DOHH2 (cell line): Measurements from ENCODE around the gene FN1.

Source experiments
- H3F3A ChIP-seq: fragments of 200-600 bp; sonication (generic), shearing (Covaris generic); 2 replicates; pipeline ENCODE4 v1.6.0; 2016; ENCODE audit warnings: antibody characterized with exemption, mild to moderate bottlenecking; ENCODE audit not compliant: control insufficient read depth, insufficient read depth
- H3K27ac ChIP-seq: fragments of 200-600 bp; sonication (generic); 2 replicates; pipeline ENCODE4 v1.5.1; 2014; ENCODE audit warnings: low read depth, mild to moderate bottlenecking, low read length, moderate library complexity
- H3K27me3 ChIP-seq: fragments of 200-600 bp; sonication (generic); 2 replicates; pipeline ENCODE4 v1.6.1; 2014; ENCODE audit warnings: mild to moderate bottlenecking, low read length, mixed read lengths; ENCODE audit not compliant: control insufficient read depth
- H3K36me3 ChIP-seq: fragments of 200-600 bp; sonication (generic); 2 replicates; pipeline ENCODE4 v1.6.1; 2014; ENCODE audit warnings: mild to moderate bottlenecking, low read length, moderate library complexity, mixed read lengths; ENCODE audit not compliant: control insufficient read depth
- H3K4me1 ChIP-seq: fragments of 200-600 bp; sonication (generic); 2 replicates; pipeline ENCODE4 v1.6.1; 2014; ENCODE audit warnings: mild to moderate bottlenecking, low read length, mixed read lengths; ENCODE audit not compliant: control insufficient read depth
- H3K4me2 ChIP-seq: fragments of 200-600 bp; sonication (generic); 2 replicates; pipeline ENCODE4 v1.6.0; 2014; ENCODE audit warnings: mild to moderate bottlenecking, low read length, moderate library complexity
- H3K4me3 ChIP-seq: fragments of 200-600 bp; sonication (generic); 2 replicates; pipeline ENCODE4 v1.5.1; 2014; ENCODE audit warnings: mild to moderate bottlenecking, low read length, mixed read lengths
- H3K79me2 ChIP-seq: fragments of 200-600 bp; sonication (generic); 2 replicates; pipeline ENCODE4 v1.6.1; 2014; ENCODE audit warnings: mild to moderate bottlenecking, low read length, mixed read lengths; ENCODE audit not compliant: control insufficient read depth
- H3K9me2 ChIP-seq: fragments of 200-600 bp; sonication (generic); replicated peaks from 2 replicates; pipeline ENCODE4 v1.6.1; 2014; ENCODE audit warnings: mild to moderate bottlenecking, low read length, mixed read lengths; ENCODE audit not compliant: control insufficient read depth
- H3K9me3 ChIP-seq: fragments of 200-600 bp; sonication (generic); 2 replicates; pipeline ENCODE4 v1.6.1; 2014; ENCODE audit warnings: antibody characterized with exemption, low read length, mixed read lengths; ENCODE audit not compliant: control insufficient read depth, insufficient read depth
- H4K20me1 ChIP-seq: fragments of 200-600 bp; sonication (generic); 2 replicates; pipeline ENCODE4 v1.6.0; 2014; ENCODE audit warnings: low read depth, mild to moderate bottlenecking, antibody characterized with exemption, low read length, moderate library complexity; ENCODE audit not compliant: control insufficient read depth, insufficient read depth
- EZH2phosphoT487 ChIP-seq: fragments of 200-600 bp; sonication (generic); IDR thresholded peaks from 2 replicates; pipeline ENCODE4 v1.6.1; 2017; ENCODE audit warnings: borderline replicate concordance, mild to moderate bottlenecking, antibody characterized with exemption, low read length, moderate library complexity, mixed read lengths
- TF ChIP-seq, protein P1 (sequence below): fragments of 200-600 bp; sonication (generic); IDR thresholded peaks from one replicate; pipeline ENCODE4 v1.5.1; 2014; ENCODE audit warnings: antibody characterized with exemption, mild to moderate bottlenecking, low read depth, low read length; ENCODE audit not compliant: poor library complexity, severe bottlenecking

Gene FN1

DNA sequence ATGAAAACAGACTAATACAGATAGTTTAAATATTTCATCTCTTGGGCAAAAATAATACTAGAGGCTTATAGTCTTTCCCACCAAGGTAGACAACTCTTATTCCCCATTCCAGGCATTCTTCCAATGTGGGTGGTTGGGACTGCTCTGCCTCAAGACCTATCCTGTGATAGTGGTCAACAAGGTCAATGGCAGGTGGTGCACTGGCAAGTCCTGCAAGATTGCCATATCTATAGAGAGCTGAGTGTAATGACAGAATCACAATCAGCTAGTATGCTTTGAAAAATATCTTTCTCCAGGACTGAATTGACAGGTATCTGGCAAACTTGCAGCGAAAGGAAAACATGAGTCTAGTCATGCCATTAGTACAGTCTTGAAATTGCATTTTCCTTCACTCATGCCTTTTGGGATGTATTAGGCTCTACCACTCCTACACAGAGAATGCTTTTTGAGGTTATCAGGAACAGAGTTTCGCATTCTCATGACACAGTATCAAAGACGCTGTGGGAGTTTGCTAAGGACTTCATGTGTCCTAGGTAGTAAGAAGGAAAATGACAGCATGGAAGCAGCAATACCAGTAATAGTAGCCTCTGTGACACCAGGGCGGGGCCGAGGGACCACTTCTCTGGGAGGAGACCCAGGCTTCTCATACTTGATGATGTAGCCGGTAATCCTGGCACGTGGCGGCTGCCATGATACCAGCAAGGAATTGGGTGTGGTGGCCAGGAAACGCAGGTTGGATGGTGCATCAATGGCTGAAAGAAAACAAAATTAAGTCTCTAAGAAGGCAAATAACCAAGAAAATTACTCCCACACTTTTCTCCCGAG lies 61.0 kb downstream of the FN1 start:
- TF ChIP-seq, protein P1, sequence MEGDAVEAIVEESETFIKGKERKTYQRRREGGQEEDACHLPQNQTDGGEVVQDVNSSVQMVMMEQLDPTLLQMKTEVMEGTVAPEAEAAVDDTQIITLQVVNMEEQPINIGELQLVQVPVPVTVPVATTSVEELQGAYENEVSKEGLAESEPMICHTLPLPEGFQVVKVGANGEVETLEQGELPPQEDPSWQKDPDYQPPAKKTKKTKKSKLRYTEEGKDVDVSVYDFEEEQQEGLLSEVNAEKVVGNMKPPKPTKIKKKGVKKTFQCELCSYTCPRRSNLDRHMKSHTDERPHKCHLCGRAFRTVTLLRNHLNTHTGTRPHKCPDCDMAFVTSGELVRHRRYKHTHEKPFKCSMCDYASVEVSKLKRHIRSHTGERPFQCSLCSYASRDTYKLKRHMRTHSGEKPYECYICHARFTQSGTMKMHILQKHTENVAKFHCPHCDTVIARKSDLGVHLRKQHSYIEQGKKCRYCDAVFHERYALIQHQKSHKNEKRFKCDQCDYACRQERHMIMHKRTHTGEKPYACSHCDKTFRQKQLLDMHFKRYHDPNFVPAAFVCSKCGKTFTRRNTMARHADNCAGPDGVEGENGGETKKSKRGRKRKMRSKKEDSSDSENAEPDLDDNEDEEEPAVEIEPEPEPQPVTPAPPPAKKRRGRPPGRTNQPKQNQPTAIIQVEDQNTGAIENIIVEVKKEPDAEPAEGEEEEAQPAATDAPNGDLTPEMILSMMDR, result no peak
- TF ChIP-seq EZH2phosphoT487, result no peak
- no peaks in the 10 kb centered on the region for H3K79me2 ChIP-seq
- H3K4me3 ChIP-seq, result no peak overlapping the region
- no peaks in the 10 kb centered on the region for H3K9me3 ChIP-seq
- no peaks in the 10 kb centered on the region for H4K20me1 ChIP-seq
- no peaks in the 10 kb centered on the region for H3F3A ChIP-seq
- no peak overlapping the region for H3K4me2 ChIP-seq
- no peaks in the 10 kb centered on the region for H3K9me2 ChIP-seq
- H3K27ac ChIP-seq, result no peak overlapping the region
- H3K36me3 ChIP-seq, result no peaks in the 10 kb centered on the region
- no peaks in the 10 kb centered on the region for H3K27me3 ChIP-seq
- H3K4me1 ChIP-seq, result no peaks in the 10 kb centered on the region

DNA sequence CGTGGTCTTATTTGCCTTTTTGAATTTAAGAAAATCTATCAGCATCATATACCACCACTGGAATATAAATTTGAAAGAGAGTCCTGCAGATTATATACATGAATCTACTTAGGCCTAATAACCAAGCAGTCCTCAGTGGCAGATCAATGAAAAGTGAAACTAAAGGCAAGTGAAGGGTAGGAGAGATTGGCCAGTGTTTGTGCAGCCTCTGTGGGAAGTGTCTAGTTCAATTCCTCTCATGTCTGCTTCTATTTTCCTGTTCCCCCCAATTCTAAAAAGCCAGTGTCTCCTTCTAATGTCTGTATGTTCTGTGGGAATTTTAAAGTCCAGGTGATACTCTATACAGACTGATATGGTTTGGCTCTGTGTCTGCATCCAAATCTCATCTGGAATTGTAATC lies 61.9 kb downstream of the FN1 start:
- no peaks in the 10 kb centered on the region for H3K79me2 ChIP-seq
- TF ChIP-seq, protein P1, result no peak
- TF ChIP-seq EZH2phosphoT487, result no peak
- no peaks in the 10 kb centered on the region for H3F3A ChIP-seq
- no peak overlapping the region for H3K27ac ChIP-seq
- no peaks in the 10 kb centered on the region for H3K4me1 ChIP-seq
- H3K9me3 ChIP-seq, result no peaks in the 10 kb centered on the region
- no peaks in the 10 kb centered on the region for H3K36me3 ChIP-seq
- H3K9me2 ChIP-seq, result no peaks in the 10 kb centered on the region
- H3K4me2 ChIP-seq, result no peak overlapping the region
- H3K4me3 ChIP-seq, result no peak overlapping the region
- H3K27me3 ChIP-seq, result no peaks in the 10 kb centered on the region
- H4K20me1 ChIP-seq, result no peaks in the 10 kb centered on the region

DNA sequence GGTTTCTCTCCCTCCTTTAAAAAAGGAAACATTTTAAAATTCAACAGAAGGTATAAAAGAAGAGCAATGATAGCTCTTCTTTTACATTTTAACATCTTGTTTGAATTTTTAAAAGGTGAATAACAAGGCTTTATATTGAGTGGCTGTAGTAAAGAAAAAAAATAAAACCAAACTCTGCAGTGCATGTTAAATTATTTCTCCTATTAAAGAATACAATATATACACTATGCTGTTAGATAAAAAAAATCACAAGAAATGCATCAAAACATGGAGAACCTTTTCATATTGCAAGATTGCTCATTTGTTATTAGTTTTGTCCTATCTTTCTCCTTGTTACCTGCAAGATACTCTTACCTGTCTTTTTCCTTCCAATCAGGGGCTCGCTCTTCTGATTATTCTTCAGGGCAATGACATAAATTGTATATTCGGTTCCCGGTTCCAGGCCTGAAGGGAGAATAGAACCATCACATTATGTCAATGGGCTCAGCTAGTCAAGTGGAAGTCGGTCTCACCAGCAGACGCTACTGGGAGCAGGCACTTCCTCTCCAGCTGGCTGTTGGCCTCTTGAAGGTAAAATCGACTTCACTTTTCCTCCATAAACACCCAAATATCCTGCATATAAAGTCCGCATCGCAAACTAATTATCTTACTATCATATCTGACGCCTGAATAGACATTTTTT lies 62.8 kb downstream of the FN1 start:
- no peaks in the 10 kb centered on the region for H3K27me3 ChIP-seq
- no peaks in the 10 kb centered on the region for H4K20me1 ChIP-seq
- no peak overlapping the region for H3K4me2 ChIP-seq
- no peaks in the 10 kb centered on the region for H3K9me2 ChIP-seq
- no peaks in the 10 kb centered on the region for H3K4me1 ChIP-seq
- no peak overlapping the region for H3K4me3 ChIP-seq
- no peaks in the 10 kb centered on the region for H3K79me2 ChIP-seq
- H3F3A ChIP-seq, result no peaks in the 10 kb centered on the region
- no peak overlapping the region for H3K27ac ChIP-seq
- no peaks in the 10 kb centered on the region for H3K9me3 ChIP-seq
- no peak for TF ChIP-seq EZH2phosphoT487
- TF ChIP-seq, protein P1, result no peak
- H3K36me3 ChIP-seq, result no peaks in the 10 kb centered on the region
